Stimulated activated naive CD8-positive, alpha-beta T cell treated with anti-CD3 and anti-CD28 coated beads, Interleukin-15, Interleukin-2, amounts not matched to agents 100 U/mL and 50 U/mL, for 24 hours (primary cell): ENCODE data around the gene RHOBTB3.

Experiments used
- ATAC-seq: fragments of 150-1000 bp; cut with Tn5 transposase; one replicate; pipeline ENCODE4 v1.10.0; 2021
- DNase-seq: peaks from one replicate; pipeline ENCODE4 v3.0.0; 2021

Gene RHOBTB3

GRCh38 chr5:95731571-95732554 is 727 bp downstream of the RHOBTB3 start:
- no peak for DNase-seq

GRCh38 chr5:95733107-95733665 is 2.0 kb downstream of the RHOBTB3 start:
- ATAC-seq (no peak), DNase-seq (no peak)

More at GRCh38 chr5:95731571-95732554, 727 bp downstream of the RHOBTB3 start:
- no peak for ATAC-seq

- DNase-seq, result no peak
- ATAC-seq, result no peak
Observed at GRCh38 chr5:95734187-95734586, 3.1 kb downstream of the RHOBTB3 start.

GRCh38 chr5:95734906-95735305 is 3.8 kb downstream of the RHOBTB3 start:
- ATAC-seq, result no peak
- DNase-seq, result no peak

GRCh38 chr5:95735406-95735805 is 4.3 kb downstream of the RHOBTB3 start:
- ATAC-seq (no peak), DNase-seq (no peak)

GRCh38 chr5:95738072-95738471 is 6.9 kb downstream of the RHOBTB3 start:
- ATAC-seq, result no peak
- DNase-seq, result no peak

GRCh38 chr5:95738834-95739233 is 7.7 kb downstream of the RHOBTB3 start:
- DNase-seq (no peak), ATAC-seq (no peak)

- ATAC-seq, result peak; percentile 32
Observed at GRCh38 chr5:95739857-95740256, 8.7 kb downstream of the RHOBTB3 start.

GRCh38 chr5:95741458-95741857 is 10.3 kb downstream of the RHOBTB3 start:
- no peak for ATAC-seq
- no peak for DNase-seq

More at GRCh38 chr5:95739857-95740256, 8.7 kb downstream of the RHOBTB3 start:
- DNase-seq, result no peak

GRCh38 chr5:95743232-95743631 is 12.1 kb downstream of the RHOBTB3 start:
- no peak for ATAC-seq
- DNase-seq, result no peak

- ATAC-seq, result no peak
Observed at GRCh38 chr5:95743877-95744276, 12.7 kb downstream of the RHOBTB3 start.

GRCh38 chr5:95746194-95746593 is 15.1 kb downstream of the RHOBTB3 start:
- ATAC-seq (no peak), DNase-seq (no peak)

More at GRCh38 chr5:95743877-95744276, 12.7 kb downstream of the RHOBTB3 start:
- DNase-seq, result no peak

GRCh38 chr5:95746722-95747679 is 15.9 kb downstream of the RHOBTB3 start:
- no peak for DNase-seq
- ATAC-seq, result peak; percentile 43

- no peak for DNase-seq
Observed at GRCh38 chr5:95748133-95748532, 17.0 kb downstream of the RHOBTB3 start.

GRCh38 chr5:95754545-95754944 is 23.4 kb downstream of the RHOBTB3 start:
- ATAC-seq, result no peak

More at GRCh38 chr5:95748133-95748532, 17.0 kb downstream of the RHOBTB3 start:
- no peak for ATAC-seq

GRCh38 chr5:95759005-95759404 is 27.9 kb downstream of the RHOBTB3 start:
- DNase-seq (no peak), ATAC-seq (no peak)

More at GRCh38 chr5:95754545-95754944, 23.4 kb downstream of the RHOBTB3 start:
- no peak for DNase-seq

GRCh38 chr5:95759634-95760033 is 28.5 kb downstream of the RHOBTB3 start:
- DNase-seq (no peak), ATAC-seq (no peak)

- ATAC-seq (peak; percentile 81), DNase-seq (no peak)
Observed at GRCh38 chr5:95760273-95761191, 29.4 kb downstream of the RHOBTB3 start.

GRCh38 chr5:95761771-95762651 is 30.9 kb downstream of the RHOBTB3 start:
- DNase-seq (no peak), ATAC-seq (no peak)

- ATAC-seq, result no peak
Observed at GRCh38 chr5:95762652-95763041, 31.5 kb downstream of the RHOBTB3 start.

More at GRCh38 chr5:95762652-95763041, 31.5 kb downstream of the RHOBTB3 start:
- no peak for DNase-seq
